Activated CD8-positive, alpha-beta memory T cell treated with anti-CD3 and anti-CD28 coated beads, Interleukin-2, amount 50 U/mL, for 24 hours (primary cell): Measurements from ENCODE around the gene TP73.

Experiments used
- DNase-seq: peaks from one replicate; pipeline ENCODE4 v3.0.0-alpha.2; 2020; ENCODE audit errors: extremely low read depth

The TP73 gene

DNA sequence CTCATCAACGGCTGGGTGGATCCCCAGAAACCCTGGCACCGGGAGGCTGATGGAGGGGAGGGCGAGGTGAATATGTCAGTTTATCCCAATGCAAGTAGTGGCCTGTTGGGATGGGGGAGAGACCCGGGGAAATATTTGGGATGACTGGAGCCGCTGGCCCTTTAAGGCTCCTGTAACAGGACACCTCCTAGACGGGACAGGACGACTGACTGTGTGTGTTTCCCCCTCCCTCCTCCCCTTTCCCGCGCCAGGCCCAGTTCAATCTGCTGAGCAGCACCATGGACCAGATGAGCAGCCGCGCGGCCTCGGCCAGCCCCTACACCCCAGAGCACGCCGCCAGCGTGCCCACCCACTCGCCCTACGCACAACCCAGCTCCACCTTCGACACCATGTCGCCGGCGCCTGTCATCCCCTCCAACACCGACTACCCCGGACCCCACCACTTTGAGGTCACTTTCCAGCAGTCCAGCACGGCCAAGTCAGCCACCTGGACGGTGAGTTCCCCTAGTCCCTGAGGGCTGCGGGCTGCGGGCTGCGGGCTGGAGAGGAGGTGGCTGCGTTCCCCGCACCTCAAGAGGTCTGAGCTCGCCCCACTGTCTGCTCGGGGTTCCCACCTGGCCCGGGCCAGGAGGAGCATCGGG, 55.1 kb downstream of the TP73 start:
- DNase-seq = no peak

DNA sequence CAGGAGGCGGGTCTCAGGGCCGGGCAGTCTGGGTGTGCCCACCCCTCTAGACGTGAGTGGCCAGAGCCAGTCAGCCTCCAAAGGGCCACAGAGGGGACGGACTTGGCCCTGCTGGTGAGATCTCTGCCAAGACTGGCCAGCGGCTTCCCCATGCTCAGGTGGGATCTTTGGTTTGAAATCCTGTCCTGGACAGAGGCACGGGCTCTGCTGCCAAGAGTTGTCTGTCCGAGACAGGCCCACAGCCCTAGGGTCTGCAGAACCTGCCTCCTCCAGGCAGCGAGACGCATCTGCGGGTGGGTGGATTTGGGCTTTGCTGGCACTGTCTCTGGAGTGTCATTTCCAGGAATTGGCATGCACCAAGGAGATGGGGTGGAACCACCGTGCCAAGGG, 55.6 kb downstream of the TP73 start:
- no peak for DNase-seq

GRCh38 chr1:3708791-3709190, 56.5 kb downstream of the TP73 start:
- DNase-seq = no peak

DNA sequence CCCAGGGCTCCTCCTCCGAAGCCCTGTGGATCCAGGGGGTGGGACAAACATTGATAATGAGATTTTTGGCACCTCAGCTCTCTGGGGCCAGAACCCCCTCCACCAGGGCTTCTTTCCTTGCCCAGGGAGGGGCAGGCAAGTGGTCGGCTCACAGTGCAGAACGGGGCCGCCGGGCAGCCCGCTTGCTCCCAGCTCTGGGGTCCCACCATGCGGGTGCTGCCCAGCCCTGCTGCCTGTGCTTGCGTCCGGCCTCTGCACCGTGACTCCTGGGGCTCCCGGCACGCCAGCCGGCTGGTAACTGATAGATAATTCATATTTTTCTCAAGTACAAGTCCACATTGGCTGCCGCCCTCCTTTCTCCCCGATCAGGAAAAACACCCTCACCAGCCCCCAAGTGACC, 57.9 kb downstream of the TP73 start:
- DNase-seq = no peak

DNA sequence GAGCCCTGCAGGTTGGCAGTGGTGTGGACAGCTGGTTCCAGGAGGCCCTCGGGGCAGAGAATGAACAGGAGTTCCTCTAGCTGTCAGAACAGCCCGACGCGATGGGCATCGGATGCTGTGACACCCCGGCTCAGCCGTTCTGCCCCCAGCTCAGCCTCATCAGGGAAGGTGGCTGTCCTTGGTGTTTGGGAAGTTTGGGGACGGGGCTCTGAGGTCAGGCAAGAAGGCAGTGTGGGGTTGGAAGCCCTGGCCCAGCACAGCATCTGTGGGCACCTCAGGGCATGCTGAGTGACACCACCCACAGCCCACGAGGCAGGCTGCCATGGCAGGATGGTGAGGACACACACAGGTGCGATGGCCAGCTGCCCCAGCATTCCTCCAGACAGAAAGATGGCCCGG, 59.1 kb downstream of the TP73 start:
- DNase-seq = no peak

DNA sequence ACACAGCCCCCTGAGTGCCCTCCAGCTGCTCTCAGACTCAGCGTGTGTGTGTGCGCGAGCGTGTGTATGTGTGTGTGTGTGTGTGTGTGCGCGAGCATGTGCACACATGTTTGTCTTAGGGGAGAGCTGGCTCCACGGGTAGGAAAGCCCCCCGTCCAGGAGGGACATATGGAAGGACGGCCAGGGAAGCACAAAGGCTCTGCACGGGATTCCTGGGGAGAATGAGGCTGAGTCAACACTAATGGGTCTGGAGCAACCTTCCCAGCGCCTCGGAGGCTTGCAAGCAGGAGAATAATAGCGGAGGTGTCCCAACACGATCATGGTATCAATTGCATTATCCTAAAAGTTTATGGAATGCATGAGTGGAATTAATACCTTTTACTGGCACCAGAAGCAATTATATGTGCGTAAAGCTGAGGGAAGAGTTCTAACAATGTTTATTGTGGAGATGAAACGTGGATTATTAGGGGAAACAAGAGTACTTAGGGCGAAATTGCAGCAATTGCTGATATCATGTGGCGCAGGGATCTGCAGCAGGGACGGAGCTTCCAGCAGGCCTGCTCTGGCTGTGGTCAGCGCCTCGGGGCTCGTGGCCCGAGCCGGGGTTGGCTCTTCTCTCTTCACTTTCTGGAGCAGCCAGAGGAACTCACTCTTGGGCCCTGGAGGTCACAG, 59.6 kb downstream of the TP73 start:
- DNase-seq = no peak

GRCh38 chr1:3712573-3713535, 60.5 kb downstream of the TP73 start:
- no peak for DNase-seq

DNA sequence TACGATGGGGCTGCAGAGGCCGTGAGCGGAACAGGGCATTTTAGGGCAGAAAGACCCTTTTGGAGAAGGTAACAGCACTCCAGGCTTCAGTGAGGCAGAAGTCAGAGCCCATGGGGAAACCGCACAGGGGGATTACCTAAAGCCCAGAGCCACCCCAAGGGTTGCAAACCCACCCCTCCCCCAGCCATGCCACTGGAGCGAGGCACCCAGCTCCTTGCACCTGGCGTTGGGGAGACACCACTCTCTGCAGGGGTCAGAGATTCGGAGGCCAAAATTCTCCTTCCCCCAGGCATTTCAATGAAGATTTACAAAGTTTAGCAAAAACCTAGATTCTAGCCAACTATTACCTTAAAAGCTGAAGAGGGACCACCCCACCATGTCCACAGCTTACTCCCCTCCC, 61.5 kb downstream of the TP73 start:
- no peak for DNase-seq

DNA sequence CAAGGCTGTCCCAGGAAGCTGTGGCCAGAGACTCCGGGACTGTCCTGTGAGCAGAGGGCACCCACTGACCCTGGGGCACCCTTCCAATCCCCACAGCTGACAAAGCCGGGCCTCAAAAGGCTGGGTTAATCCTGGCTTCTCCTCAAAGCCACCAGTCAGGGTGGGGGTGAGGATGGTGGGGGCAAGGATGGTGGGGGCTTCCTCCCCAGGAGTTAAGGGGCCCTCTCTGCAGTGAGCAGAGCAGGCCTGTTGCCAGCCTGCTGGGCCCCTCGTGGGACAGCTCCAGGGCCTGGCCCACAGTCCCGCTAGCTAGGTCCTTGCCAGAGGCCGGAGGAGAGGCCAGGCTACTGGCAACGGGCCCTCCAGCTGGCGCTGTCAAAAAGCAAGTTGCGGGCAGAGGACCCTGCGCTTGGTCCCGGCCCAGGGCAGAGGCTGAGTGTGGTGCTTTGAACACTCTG, 62.0 kb downstream of the TP73 start:
- DNase-seq = no peak

GRCh38 chr1:3714814-3715213, 62.5 kb downstream of the TP73 start:
- DNase-seq = no peak

- no peak for DNase-seq
These were observed 64.0 kb downstream of the TP73 start for GRCh38 chr1:3716351-3716750.

DNA sequence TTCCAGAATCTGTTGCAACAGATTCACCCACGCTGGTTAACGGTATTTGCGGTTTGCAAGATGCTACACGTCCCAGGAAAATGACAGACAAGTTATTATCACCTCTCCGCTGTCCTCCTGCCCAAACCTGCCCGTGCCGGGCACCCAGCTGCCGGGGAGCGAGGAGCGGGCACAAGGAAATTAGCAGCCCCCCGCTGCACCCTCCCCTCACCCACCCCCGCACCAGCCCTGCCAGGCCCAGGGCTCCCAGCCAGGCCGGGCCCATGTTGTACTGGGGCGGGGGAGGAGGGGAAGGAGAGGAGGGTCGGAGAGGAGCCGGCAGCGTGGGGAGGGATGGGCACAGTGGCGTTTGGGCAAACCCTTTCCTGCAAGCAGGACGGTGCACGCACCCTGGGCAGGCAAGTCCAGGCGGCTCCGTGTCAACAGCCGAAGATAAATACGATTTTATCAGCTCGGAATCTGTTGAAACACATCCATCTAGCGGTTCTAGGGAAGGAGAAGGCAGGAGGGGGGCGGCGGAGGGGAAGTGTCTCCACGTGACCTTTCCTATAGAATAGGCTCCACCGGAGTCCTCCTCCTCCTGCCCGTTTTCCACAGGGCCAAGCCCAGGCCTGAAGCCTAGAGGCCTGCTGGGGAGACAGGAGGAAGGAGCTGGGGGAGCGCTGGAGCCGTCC, 64.9 kb downstream of the TP73 start:
- no peak for DNase-seq

DNA sequence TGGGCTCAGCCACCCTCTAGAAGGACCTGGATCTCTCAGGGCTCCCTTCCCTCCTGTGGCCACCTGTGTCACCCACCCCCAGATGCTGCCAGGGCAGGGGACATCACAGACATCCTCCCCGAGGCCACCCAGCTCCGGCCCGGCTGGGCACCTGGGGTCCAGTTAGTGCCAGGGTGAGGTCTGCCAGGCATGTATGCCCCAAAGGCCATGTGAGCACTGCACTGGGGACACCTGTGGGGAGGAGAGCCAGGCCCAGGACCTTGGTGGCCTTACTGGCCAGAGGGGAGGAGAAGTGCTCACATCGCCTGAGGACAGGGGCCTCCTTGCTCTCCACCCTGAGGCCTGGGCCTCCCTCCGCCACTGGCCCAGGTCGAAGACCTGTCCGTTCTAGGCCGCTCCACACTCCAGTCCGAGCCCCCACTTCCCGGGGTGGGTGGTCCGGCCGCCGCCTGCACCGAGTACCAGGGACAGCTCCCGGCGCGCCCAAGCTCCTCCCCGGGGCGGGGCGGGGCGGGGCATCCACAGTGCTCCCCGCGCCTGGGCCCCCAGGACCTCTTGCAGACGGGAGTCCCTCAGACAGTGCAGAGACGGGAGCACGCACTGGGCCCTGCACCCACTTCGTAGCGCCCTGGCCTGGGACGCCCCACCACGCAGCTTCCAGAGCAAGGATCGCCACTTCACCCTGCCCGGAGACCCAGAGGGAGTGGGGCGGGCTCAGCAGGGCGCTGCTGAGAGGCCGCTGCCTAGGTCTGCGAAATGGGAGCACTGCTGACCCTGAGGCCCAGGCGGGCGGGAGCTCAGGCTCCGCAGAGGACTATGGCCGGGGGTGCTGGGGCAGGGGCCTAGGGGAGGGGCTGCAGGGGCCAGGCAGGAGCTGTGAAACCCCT, 65.6 kb downstream of the TP73 start:
- DNase-seq = no peak

DNA sequence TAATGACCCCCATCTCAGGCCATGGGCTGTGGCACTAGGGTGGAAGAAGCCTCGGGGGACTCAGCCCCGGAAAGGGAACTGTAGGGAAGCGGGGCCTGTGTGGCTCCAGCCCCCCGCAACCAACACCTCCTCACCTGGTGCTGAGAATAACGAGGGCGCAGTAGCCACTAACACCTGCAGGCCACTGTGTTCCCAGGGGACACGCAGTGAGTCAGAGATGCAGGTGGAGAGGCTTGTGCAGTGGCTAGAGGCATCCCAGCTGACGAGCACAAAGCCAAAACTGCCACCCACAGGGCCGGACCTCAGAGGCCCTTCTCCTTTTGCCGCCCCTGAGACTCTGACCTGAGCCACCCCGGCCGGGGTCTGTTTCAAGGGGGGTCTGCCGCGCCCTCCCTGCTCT, 66.4 kb downstream of the TP73 start:
- no peak for DNase-seq

DNA sequence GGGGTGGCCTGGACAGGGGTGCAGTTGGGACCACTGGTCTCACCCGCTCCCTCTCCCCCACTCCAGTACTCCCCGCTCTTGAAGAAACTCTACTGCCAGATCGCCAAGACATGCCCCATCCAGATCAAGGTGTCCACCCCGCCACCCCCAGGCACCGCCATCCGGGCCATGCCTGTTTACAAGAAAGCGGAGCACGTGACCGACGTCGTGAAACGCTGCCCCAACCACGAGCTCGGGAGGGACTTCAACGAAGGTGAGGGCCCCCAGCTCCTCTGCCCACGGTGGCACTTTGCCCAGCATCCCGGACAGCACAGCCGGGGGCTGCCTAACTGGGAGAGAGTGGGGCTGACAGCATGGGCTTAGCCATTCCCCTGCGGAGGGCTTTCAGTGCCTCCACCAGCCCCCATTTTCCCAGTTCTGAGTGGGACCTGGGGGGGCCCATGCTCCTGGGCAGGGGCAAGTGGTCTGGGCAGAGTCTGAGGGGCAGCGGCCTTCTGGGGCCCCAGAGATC, 69.7 kb downstream of the TP73 start:
- DNase-seq = no peak

- DNase-seq = no peak
These were observed 70.5 kb downstream of the TP73 start for GRCh38 chr1:3722846-3723245.

GRCh38 chr1:3724416-3725030, 72.2 kb downstream of the TP73 start:
- DNase-seq = peak; percentile 51

- no peak for DNase-seq
These were observed 73.0 kb downstream of the TP73 start for GRCh38 chr1:3725366-3725765.

- no peak for DNase-seq
These were observed 74.9 kb downstream of the TP73 start for GRCh38 chr1:3727042-3727824.
